ENCODE measurements around the gene CASP1.
"Not testable (repeated sequence)": the region's sequence is repeated elsewhere in the genome, so short reads cannot be mapped to it uniquely, and the experiment has no call there.

Gene CASP1

DNA sequence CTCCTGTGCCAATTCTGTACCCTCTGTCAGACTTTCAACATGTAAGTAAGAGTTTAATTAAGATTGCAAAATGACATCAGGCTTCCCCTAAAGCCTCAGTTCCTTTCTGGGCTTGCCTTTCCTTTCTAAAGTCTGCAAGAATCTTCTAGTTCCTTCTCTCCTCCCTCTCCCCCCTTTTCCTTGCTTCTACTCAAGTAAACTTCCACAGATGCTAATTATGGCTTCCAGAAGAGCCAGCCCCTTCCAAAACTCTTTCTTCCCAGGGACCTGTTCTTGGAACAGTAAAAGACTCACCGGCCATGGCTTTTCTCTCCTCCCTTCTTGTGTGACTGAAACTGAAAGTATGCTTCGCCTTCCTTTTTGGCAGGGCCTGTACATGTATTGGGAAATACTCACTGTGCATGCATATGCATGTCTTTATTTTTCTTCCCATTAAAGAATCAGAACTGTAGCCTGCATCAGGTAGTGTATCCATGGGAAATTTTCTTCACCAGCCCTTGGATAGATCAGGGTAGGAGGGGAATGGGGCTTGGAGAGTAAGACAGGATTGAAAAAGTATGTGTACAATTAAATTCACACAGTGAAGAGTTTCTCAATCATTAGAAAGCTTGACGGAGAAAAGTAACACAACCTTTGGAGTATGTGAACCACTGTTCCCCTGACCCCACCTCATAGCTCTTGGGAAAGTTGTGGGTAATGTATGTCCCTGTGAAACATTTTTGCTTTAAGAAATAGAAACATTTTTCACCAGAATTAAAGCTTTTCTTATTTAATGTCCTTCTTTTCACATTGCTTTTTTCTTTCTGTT, at the start of gene CASP1:
Gene CASP1, minus strand, starts transcription at position 332 of the 808 bp plus-strand sequence. Its CDS starts 31 bp downstream, at position 301.
- peak in 1 of 2 donors; percentile 15 for DNase-seq (ENCODE audit: low read depth in 2 of 2)

DNA sequence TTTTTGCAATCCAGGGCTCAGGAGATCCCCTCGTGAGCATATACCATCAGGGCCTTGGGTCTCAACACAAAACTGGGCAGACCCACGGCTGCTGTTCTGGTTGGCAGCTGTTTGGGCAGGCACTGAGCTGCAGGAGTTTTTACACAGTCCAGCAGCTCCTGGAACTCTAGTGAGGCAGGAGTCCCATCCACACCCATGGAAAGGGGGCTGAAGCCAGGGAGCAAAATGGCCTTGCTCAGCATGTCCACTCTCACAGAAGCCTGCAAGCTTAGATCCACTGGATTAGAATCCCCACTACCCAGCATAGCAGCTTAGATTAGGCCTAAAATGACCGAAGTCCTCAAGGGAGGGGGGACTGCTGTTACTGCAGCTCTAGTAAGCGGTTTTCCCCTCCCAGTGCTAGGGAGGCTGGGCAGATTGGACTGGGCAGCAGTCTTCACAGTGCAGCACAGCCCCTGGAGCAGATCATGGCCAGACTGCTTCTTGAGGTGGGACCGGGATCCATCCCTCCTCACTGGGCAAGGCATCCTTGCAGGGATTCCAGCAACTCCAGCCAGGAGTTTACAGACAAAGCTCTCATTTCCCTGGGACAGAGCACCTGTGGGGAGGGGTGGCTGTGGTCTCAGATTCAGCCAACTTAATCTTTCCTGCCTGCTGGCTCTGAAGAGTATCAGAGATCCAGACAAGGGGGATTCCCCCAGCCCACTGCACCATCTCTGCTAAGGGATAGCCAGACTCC, 46.6 kb upstream of the CASP1 start:
- DNase-seq (ENCODE audit: low read depth in 2 of 2), result no peak

- DNase-seq (ENCODE audit: low read depth in 2 of 2), result not testable (repeated sequence)
Observed at GRCh38 chr11:105080171-105080906, 45.4 kb upstream of the CASP1 start.

DNA sequence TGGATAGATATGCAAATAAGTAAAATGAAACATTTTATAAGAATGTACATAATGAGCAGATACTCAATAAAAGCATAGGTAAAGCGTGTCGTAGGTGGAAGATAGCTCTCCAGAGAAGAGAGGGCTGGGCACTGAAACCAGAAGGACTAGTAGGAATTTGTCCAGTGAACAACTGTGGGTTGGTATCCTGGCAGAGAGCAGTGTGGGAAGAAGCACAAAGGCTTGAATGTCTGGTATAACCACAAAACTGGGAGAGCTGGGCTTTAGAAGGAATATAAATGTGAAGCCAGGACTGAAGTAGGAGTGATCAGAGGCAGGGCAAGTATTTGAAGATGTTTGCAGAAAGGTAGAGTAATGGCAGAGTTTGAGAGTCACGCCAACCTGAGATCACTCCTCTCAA, 43.3 kb upstream of the CASP1 start:
- DNase-seq (ENCODE audit: low read depth in 2 of 2), result no peak

DNA sequence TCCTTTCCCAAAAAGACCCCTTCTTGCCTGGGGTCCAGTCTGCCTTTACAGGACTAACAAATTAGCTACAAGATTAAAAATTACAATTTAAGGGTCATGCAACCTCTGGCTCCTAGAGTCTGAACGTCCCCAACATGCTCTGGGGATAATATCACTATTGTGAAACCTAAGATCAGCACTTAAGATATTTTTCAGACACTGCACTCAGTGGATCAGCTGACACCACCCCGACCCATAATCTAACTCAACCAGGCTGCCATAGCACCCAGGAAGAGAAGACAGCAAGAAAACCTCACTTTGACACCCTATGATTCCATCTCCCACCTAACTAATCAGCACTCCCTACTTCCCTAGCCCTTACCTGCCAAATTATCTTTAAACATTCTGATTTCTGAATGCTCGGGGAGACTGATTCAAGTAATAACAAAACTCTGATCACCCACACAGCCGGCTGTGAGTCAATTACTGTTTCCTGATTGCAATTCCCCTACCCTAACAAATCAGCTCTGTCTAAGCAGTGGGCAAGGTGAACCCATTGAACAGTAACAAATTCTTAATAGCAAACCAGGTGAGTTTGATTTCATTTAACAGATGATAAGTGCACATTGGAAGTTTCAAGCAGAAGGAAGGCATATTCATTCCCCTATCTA, 42.3 kb upstream of the CASP1 start:
- not testable (repeated sequence) for DNase-seq (ENCODE audit: low read depth in 2 of 2)

DNA sequence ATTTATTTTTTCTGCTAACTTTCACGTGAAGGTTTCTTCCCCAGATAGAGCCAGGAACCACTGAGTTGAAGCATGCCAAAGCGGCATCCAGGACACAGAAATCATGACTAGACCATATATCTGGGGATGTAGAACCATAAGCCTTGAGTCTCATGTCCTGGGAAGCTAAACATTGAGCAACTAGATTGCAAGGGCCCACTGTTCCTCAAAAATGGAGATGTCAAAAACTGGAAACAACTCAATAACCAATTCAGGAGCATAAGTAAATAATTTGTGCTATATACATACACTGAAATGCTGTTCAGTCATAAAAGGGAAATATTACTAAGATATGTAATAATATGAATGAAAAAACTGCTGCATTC, 39.2 kb upstream of the CASP1 start:
- no peak for DNase-seq (ENCODE audit: low read depth in 2 of 2)

GRCh38 chr11:105073456-105074165, 38.7 kb upstream of the CASP1 start:
- DNase-seq (ENCODE audit: low read depth in 2 of 2), result no peak

DNA sequence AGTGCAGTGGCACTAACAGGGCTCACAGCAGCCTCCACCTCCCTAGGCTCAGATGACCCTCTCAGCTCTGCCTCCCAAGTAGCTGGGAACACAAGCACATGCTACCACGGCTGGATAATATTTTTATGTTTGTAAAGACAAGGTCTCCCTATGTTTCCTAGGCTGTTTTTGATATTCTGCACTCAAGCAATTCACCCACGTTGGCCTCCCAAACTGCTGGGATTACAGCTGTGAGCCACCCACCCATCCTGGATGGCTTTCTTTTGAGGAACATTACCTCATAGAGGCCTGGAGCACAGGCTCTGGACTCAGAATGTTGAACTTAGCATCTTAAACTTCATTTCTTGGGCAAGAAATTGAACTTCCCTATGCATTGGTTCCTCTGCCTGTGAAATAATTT, 37.1 kb upstream of the CASP1 start:
- DNase-seq (ENCODE audit: low read depth in 2 of 2), result not testable (repeated sequence)

DNA sequence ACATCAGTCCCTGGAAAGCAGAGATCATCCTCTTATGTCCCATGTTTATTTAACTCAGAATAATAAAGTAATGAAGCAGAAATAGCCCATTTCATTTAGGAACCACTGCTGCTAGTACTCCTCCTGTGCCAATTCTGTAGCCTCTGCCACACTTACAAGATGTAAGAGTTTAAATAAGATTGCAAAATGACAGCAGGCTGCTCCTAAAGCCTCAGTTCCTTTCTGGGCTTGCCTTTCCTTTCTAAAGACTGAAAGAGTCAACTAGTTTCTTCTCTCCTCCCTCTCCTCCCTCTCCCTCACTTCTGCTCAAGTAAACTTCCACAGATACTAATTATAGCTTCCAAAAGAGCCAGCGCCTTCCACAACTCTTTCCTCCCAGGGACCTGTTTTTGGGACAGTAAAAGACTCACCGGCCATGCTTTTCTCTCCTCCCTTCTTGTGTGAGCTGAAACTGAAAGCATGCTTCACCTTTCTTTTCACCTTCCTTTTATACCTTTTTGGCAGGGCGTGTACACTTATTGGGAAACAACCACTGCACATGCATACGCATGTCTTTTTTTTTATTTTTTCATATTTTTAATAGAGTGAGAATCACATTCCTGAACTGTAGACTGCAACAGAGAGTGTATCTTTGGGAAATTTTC, 36.3 kb upstream of the CASP1 start:
- DNase-seq (ENCODE audit: low read depth in 2 of 2), result no peak

DNA sequence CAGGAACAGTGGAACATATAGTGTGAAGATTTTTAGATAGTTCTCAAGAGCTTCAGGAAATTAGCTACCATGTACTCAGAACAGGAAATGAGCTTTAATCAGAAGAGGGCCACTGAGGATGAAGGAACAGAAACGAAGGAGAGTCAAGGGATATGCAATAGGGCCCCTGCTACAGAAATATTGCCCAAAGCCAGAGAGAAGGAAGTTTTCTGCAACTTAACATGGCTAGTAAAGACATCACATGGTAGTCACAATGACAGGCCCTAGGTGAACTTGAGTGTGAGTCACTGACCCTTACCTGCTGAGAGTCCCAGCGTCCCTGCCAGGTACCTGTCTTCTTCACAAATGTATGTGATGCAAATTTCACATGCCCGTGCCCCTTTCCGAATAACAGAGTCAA, 35.4 kb upstream of the CASP1 start:
- no peak for DNase-seq (ENCODE audit: low read depth in 2 of 2)

DNA sequence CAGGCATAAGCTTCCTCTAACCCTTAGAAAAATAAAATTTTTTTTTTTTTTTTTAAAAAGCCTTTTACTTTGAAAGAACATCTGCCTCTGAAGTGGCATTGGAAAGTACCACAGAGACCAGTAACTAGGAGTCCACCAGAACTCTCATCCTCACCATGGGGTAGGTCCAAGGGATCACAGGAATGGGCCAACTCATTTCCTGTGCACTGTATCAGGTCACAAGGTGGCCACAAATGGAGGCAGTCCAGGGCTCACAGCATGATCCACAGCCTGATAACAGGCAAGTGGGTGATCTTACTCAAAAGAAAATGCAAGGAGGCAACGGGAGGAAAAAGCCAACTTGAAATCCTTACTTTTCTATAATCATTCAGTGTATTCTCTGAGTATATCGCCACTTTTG, 34.8 kb upstream of the CASP1 start:
- not testable (repeated sequence) for DNase-seq (ENCODE audit: low read depth in 2 of 2)

DNA sequence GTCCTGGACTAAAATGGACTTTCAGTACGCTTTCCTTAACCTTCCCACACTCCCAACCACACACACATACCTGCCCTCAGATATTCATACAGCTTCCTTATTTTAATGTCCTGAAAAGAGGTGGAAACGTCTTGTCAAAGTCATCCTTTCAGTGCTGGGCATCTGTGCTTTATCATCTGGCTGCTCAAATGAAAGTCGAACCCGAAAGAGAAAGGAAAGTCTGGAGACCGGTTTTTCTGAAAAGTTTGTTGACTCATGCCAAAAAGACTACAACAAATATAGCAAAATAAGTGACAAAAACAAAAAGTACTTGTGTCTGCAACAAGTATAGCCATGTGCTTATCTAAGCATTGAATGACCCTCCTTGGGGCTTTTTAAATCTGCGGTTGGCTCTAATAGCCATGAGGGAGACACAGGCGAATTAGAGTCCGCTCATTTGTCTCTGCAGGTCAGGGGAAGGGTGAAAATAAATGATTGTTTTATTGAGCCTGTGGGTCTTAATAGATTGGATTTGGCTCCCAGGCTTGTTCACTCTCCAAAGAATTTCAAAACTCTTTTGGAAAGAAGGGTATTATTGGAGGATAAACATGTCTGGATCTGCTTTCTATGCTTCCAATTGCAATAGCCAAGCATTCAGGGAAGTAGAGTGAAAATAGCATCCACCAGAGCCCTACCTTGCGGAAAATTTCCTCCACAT, 28.4 kb upstream of the CASP1 start:
- not testable (repeated sequence) for DNase-seq (ENCODE audit: low read depth in 2 of 2)

GRCh38 chr11:105057432-105057831, 22.5 kb upstream of the CASP1 start:
- no peak for DNase-seq (ENCODE audit: low read depth in 2 of 2)

DNA sequence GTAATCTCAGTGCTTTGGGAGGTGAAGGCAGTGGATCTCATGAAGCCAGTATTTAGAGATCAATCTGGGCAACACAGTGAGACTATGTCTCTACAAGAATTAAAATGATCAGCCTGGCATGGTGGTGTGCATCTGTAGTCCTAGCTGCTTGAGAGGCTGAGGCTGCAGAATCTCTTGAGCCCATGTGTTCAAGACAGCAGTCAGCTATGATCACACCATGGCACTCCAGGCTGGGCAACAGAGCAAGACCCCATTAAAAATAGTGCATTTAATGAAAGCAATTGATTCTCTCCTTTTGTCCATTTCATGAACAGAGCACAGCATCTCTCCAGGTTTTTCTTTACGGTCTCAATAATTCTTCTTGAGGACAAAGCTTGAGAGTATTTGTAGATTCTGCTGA, 21.5 kb upstream of the CASP1 start:
- DNase-seq (ENCODE audit: low read depth in 2 of 2), result no peak

DNA sequence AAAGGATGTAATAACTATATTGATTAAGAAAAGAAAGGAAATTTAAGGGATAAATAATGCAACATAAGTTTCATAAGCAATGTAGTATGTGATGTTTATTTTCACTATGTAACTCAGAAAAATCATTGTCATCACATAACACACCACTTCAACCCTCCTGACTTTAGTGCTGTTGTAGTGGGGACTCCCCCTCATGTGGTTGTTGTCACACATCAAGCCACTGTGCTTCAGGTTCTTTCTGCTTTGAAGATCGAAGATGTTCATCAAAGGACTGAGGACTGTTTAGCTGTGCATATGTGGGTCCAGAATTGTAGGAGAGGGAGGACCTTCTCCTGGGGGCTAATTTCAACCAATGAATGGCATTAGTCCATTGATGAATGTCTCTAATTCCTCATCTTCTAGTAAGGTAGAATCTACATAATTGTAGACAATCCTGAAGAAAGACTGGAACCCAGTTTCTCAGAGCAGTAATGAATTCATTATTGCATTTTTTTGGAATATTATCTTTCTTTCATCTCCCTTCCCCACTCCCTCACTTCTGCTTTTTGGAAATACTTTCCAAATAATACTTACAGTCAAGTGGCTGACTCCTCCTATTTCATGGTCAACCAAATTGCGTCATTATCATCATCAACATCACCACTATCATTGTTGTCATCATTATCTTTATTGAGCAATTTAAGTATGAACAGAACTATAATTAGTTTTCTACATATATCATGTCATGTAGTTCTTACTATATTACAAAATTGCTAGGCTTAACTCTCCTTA, 20.0 kb upstream of the CASP1 start:
- DNase-seq (ENCODE audit: low read depth in 2 of 2), result no peak

DNA sequence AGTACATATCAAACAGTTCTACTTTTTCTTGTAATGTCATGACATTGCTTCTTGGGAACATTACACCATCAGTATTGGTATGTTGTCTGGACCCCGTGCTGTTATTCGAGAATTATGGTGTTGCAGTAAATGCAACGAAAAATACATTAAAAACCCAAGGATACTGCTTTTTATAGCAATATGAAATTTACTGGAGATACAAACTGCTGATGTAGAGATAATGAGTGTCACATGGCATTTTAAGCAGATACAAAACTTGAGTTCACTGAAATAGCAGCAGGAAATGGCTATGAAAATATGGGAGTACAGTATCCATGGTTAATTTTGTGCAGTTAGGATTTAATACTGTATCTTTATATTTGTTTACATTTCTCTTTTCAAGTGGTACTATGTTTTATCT, 17.5 kb upstream of the CASP1 start:
- no peak for DNase-seq (ENCODE audit: low read depth in 2 of 2)

DNA sequence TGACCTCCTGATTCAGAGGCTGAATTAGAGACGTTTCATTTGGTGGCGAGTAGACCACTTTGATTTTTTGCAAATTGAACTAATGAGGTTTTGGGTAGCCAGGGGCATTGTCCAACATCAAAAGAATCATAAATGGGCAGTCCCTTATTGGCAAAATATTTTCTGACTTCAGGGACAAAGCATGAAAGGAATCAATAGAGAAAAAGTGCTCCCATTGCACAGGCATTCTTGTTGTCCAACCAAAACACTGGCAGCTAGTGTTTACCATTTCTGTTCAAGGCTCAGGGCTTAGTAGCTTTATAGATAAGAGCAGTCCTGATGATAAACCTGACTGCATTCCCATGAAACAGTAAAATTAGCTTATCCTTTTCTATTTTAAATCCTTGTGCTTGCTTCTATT, 16.6 kb upstream of the CASP1 start:
- DNase-seq (ENCODE audit: low read depth in 2 of 2), result no peak

DNA sequence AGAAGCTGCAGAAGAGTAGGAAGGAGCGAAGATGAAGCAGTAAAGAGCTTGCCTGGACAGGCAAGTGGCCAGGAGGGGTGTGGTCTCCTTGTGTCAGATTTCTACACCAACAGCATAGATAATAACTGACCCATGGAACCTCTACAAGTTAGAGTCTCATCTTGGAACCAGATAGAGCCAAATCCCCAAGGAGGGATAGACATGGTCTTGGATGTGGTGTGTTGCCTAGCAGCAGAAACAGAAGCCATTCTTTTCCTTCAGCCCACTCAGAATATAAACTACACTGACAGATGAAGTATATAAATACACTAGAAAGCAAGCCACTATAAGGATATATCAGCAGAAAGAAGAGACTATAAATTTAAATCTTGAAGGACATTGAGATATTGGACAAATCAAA, 14.5 kb upstream of the CASP1 start:
- DNase-seq (ENCODE audit: low read depth in 2 of 2), result no peak

- DNase-seq (ENCODE audit: low read depth in 2 of 2), result no peak
Observed at GRCh38 chr11:105046898-105047579, 12.1 kb upstream of the CASP1 start.
